ENCODE measurements around the gene TSPEAR.

DNA sequence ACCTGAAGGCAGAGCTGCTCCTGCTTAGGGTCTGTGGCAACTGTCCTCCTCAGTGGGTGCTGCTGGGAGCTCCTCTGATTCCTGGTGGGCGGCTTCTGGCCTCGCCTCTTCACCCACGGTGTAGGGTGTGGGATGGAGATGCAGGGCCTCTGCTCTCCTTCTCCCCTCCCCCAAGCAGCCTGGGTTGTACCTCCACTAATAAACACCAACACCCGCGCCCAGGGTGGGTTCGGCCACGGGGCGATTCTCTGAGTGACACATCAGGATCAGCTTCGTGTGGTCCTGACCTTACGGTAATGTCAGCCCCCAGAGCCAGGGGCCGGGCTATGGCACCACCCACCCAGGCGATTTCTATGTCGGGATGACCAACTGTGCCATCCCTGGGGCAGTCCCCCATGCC is 195.0 kb downstream of the TSPEAR start:
- no peak for TF ChIP-seq CTCF (IDR thresholded peaks at IDR 0.05; ENCODE audit: low read depth, low read length)
- TF ChIP-seq MAX (IDR thresholded peaks at IDR 0.05; ENCODE audit: low read depth, low read length): no peak
- no peak for TF ChIP-seq POLR2A (IDR thresholded peaks at IDR 0.05; ENCODE audit: extremely low read depth, insufficient read length)
- TF ChIP-seq MYC (IDR thresholded peaks at IDR 0.05; ENCODE audit: low read depth, low read length): no peak

Measured in NB4 (cell line).